K562 (cell line): ENCODE data around the gene PKD2. TPM values are rescaled to one million over a fixed set of nuclear protein-coding genes. Genes with fewer than 3 reads are reported as not detected.

Experiments
- ATAC-seq: fragments of 200-7000 bp; cut with Tn5 transposase; 3 replicates; pipeline ENCODE4 v1.9.1; 2020; ENCODE audit warnings: moderate library complexity
- BruUV-seq: library from RNA; stranded (reverse); fragments of 400-500 nt; replicated peaks from 2 replicates; lab custom pipeline; 2021; lab: Mats Ljungman, UMichigan
- CTCF ChIA-PET: fragments of 300-600 bp; formaldehyde crosslinking; extraction: SDS; loops from one replicate; lab custom pipeline; 2021; ENCODE audit warnings: low intra/inter-chr PET ratio; lab: Yijun Ruan, JAX
- POLR2A ChIA-PET: fragments of 300-600, 350-650 bp; sonication (Branson Sonifier 250); formaldehyde crosslinking; extraction: SDS; loops from one replicate; lab custom pipeline; 2021; ENCODE audit warnings: antibody characterized with exemption, inconsistent platforms; lab: Yijun Ruan, JAX
- DNase-seq, 4 experiments: peaks; one replicate each; pipeline versions ENCODE4 v3.0.0 to v3.0.0-alpha.2; 2011 to 2018; ENCODE audit warnings: low spot score in 3 of 4, mixed read lengths in 3 of 4; ENCODE audit errors: extremely low read depth in 1 of 4
- FAIRE-seq: peaks from 2 replicates; lab custom pipeline; 2011; peaks lifted over from hg19 to GRCh38; lab: Jason Lieb, UNC
- H2AFZ ChIP-seq: 2 replicates; pipeline ENCODE4 v1.6.0; 2011; ENCODE audit warnings: low read depth, low read length, control low read depth, inconsistent platforms
- H3K27ac ChIP-seq: fragments of 200-600 bp; 3 replicates; pipeline ENCODE4 v1.8.0; 2011; ENCODE audit warnings: low read depth, mild to moderate bottlenecking, control low read depth, inconsistent platforms, low read length, moderate library complexity, mixed read lengths; ENCODE audit errors: extremely low read depth
- H3K27me3 ChIP-seq, 2 experiments: fragments of 300-600 bp in 1 of 2; 2 replicates in 1 of 2; 3 replicates in 1 of 2; pipeline versions ENCODE4 v1.6.0 to v1.8.0; 2011; ENCODE audit warnings: inconsistent platforms in 2 of 2, low read length in 2 of 2, mild to moderate bottlenecking in 1 of 2, mixed read lengths in 1 of 2, moderate library complexity in 1 of 2; ENCODE audit not compliant: control insufficient read depth in 2 of 2, insufficient read depth in 2 of 2
- H3K36me3 ChIP-seq: fragments of 300-600 bp; 3 replicates; pipeline ENCODE4 v1.8.0; 2011; ENCODE audit warnings: mild to moderate bottlenecking, low read length, inconsistent platforms; ENCODE audit not compliant: control insufficient read depth, insufficient read depth
- H3K4me1 ChIP-seq, 2 experiments: fragments of 200-600 bp in 1 of 2; replicated peaks in 1 of 2; 2 replicates in 1 of 2; 3 replicates in 1 of 2; pipeline versions ENCODE4 v1.5.1 to v1.8.0; 2011; ENCODE audit warnings: inconsistent platforms in 2 of 2, low read length in 2 of 2, mild to moderate bottlenecking in 1 of 2, mixed read lengths in 1 of 2, moderate library complexity in 1 of 2; ENCODE audit not compliant: control insufficient read depth in 2 of 2, insufficient read depth in 2 of 2
- H3K4me2 ChIP-seq: 2 replicates; pipeline ENCODE4 v1.6.1; 2011; ENCODE audit warnings: low read length, control low read depth, inconsistent platforms, mixed read lengths; ENCODE audit not compliant: insufficient read depth
- H3K4me3 ChIP-seq: fragments of 200-600 bp; sonication (generic), shearing (Covaris generic); 2 replicates; pipeline ENCODE4 v1.5.1; 2016; ENCODE audit warnings: control low read depth, inconsistent platforms
- H3K79me2 ChIP-seq: fragments of 200-600 bp; 3 replicates; pipeline ENCODE4 v1.8.0; 2011; ENCODE audit warnings: low read length, inconsistent platforms; ENCODE audit not compliant: control insufficient read depth, insufficient read depth
- H3K9ac ChIP-seq, 2 experiments: 2 replicates each; pipeline versions ENCODE4 v1.6.0 to v1.6.1; 2011; ENCODE audit warnings: low read depth in 2 of 2, low read length in 2 of 2, control low read depth in 1 of 2, inconsistent platforms in 1 of 2, mild to moderate bottlenecking in 1 of 2, mixed read lengths in 1 of 2; ENCODE audit not compliant: insufficient read depth in 1 of 2
- H3K9me1 ChIP-seq: one replicate; pipeline ENCODE4 v1.6.0; 2011; ENCODE audit warnings: inconsistent platforms, mild to moderate bottlenecking, low read length, moderate library complexity; ENCODE audit not compliant: control insufficient read depth, insufficient read depth
- H3K9me3 ChIP-seq: replicated peaks from 2 replicates; pipeline ENCODE4 v1.5.1; 2011; ENCODE audit warnings: low read depth, low read length, inconsistent platforms; ENCODE audit not compliant: control insufficient read depth, insufficient read depth
- H4K20me1 ChIP-seq: replicated peaks from 2 replicates; pipeline ENCODE4 v1.6.1; 2011; ENCODE audit warnings: low read length, inconsistent platforms, mixed read lengths; ENCODE audit not compliant: control insufficient read depth, insufficient read depth
- E2F3 ChIP-seq: fragments of 250-450 bp; sonication (Bioruptor Pico); IDR thresholded peaks from 2 replicates; pipeline ENCODE4 v1.4.0; 2020; ENCODE audit warnings: mild to moderate bottlenecking
- FUS ChIP-seq: fragments of 200-400 bp; formaldehyde crosslinking; optimal IDR thresholded peaks from 2 replicates; pipeline ENCODE3; 2017; ENCODE audit warnings: low read depth, low read length
- HDAC1 ChIP-seq, 2 experiments: fragments of 450-650 bp; IDR thresholded peaks; 2 replicates each; pipeline ENCODE4 v1.6.1; 2016 to 2017; ENCODE audit warnings: inconsistent platforms in 1 of 2, mild to moderate bottlenecking in 1 of 2, moderate library complexity in 1 of 2
- HNRNPK ChIP-seq: fragments of 200-400 bp; formaldehyde crosslinking; IDR thresholded peaks from one replicate; pipeline ENCODE4 v1.6.1; 2018; ENCODE audit warnings: mild to moderate bottlenecking, low read depth, low read length; ENCODE audit not compliant: poor library complexity, severe bottlenecking
- ILK ChIP-seq: fragments of 450-650 bp; IDR thresholded peaks from 2 replicates; pipeline ENCODE4 v1.6.1; 2016; ENCODE audit warnings: missing genetic modification characterization, low read depth, mild to moderate bottlenecking, missing compliant biosample characterization, moderate library complexity, borderline replicate concordance
- MAX ChIP-seq: sonication (generic); formaldehyde crosslinking; IDR thresholded peaks from 2 replicates; pipeline ENCODE4 v1.9.0; 2022; ENCODE audit warnings: mild to moderate bottlenecking, missing genetic modification reagents
- MECOM ChIP-seq: fragments of 250-450 bp; sonication (Bioruptor Pico); IDR thresholded peaks from 2 replicates; pipeline ENCODE4 v1.8.0; 2022; ENCODE audit warnings: inconsistent platforms
- NEUROD1 ChIP-seq: fragments of 150-350 bp; IDR thresholded peaks from 2 replicates; pipeline ENCODE4 v1.6.1; 2014; ENCODE audit warnings: borderline replicate concordance, low read length, low read depth; ENCODE audit not compliant: partially characterized antibody
- NUFIP1 ChIP-seq: fragments of 450-650 bp; IDR thresholded peaks from 2 replicates; pipeline ENCODE4 v1.6.1; 2018; ENCODE audit not compliant: partially characterized antibody
- POU5F1 ChIP-seq: fragments of 150-350 bp; IDR thresholded peaks from 2 replicates; pipeline ENCODE4 v1.6.1; 2014; ENCODE audit warnings: borderline replicate concordance, low read length, low read depth, mild to moderate bottlenecking; ENCODE audit not compliant: partially characterized antibody
- SMAD2 ChIP-seq: fragments of 150-350 bp; IDR thresholded peaks from 2 replicates; pipeline ENCODE4 v1.6.1; 2014; ENCODE audit warnings: low read depth, mild to moderate bottlenecking, low read length
- SMC3 ChIP-seq: conservative IDR thresholded peaks from 2 replicates; pipeline ENCODE4 v1.6.1; 2011; ENCODE audit warnings: low read depth, low read length, improper control_type of control experiment; ENCODE audit not compliant: insufficient read depth
- SNRNP70 ChIP-seq: fragments of 200-400 bp; formaldehyde crosslinking; optimal IDR thresholded peaks from 2 replicates; pipeline ENCODE3; 2017; ENCODE audit warnings: low read depth, low read length
- ZNF134 ChIP-seq: fragments of 250-450 bp; sonication (Bioruptor Pico); conservative IDR thresholded peaks from 2 replicates; pipeline ENCODE4 v1.4.0; 2020
- ZNF511 ChIP-seq: sonication (generic); formaldehyde crosslinking; IDR thresholded peaks from 2 replicates; pipeline ENCODE4 v1.8.0; 2022; ENCODE audit warnings: mild to moderate bottlenecking, missing genetic modification reagents
- ZNF780A ChIP-seq: fragments of 250-450 bp; sonication (Bioruptor Pico); IDR thresholded peaks from 2 replicates; pipeline ENCODE4 v1.5.0; 2021; ENCODE audit warnings: mild to moderate bottlenecking
- WGBS: fragments of 100-300 bp; shearing (Covaris generic); methylation state at CpG from one replicate; pipeline ENCODE4 v1.1.6; 2016; ENCODE audit warnings: low coverage, mixed read lengths; ENCODE audit not compliant: insufficient coverage; ENCODE audit errors: missing lambda C conversion rate; 5-methylcytosine and 5-hydroxymethylcytosine counted together
- in situ Hi-C: fragments of 300-500 bp; cut with MboI; formaldehyde crosslinking; loops from 4 replicates; pipeline ENCODE4 v1.15.0; 2018; ENCODE audit warnings: inconsistent platforms, mixed read lengths
- intact Hi-C: fragments of 100-400 bp; cut with micrococcal nuclease; formaldehyde crosslinking; loops from 2 replicates; pipeline ENCODE4 v1.14.2; 2022
- polyA plus RNA-seq, 8 experiments: library from polyadenylated mRNA; depleted of rRNA in 4 of 8; stranded (reverse) in 5 of 8; unstranded in 3 of 8; fragments of >200 nt; fragmentation: Nextera tagmentation in 2 of 8; fragmentation: Illumina TruSeq in 1 of 8; extraction: Ambion mirVana in 2 of 8; extraction: Trizol in 1 of 8; gene quantifications; 2 replicates each; pipeline versions ENCODE4 v1.2.1 to v1.2.3, GENCODE V29; 2011 to 2014; ENCODE audit warnings: inconsistent platforms in 1 of 8, missing spikeins in 1 of 8
- total RNA-seq, 7 experiments: library from RNA; depleted of rRNA in 6 of 7; stranded (reverse); fragments of >200 nt in 6 of 7; fragmentation: Illumina TruSeq in 2 of 7; extraction: Trizol in 2 of 7; gene quantifications; 2 replicates each; pipeline versions ENCODE4 v1.2.1 to v1.2.3, GENCODE V29; 2011 to 2021; ENCODE audit warnings: low replicate concordance in 1 of 7

The PKD2 gene
- total and polyA plus RNA-seq, 9 of the 15 experiments (the other 6 are each of a cell fraction or from before 2014, with no cell fraction given): 0.11 to 1.2 (median 0.47) TPM

- Histone ChIP-seq H3K79me2 (no peaks in the 10 kb centered on the region), H2AFZ (no peak overlapping the region), H3K36me3 (no peaks in the 10 kb centered on the region), H3K27me3 (peaks cover 6 to 9% of the 10 kb centered on the region in 2 experiments; a peak in 4 of 5 replicates), H3K4me1 (no peaks in the 10 kb centered on the region), H3K27ac (no peak overlapping the region), H3K4me3 (no peak overlapping the region), H4K20me1 (peaks cover 3% of the 10 kb centered on the region; the same call in 1 of the 2 replicates), H3K4me2 (no peak overlapping the region), H3K9me1 (no peaks in the 10 kb centered on the region), H3K9ac (no peak overlapping the region), H3K9me3 (no peaks in the 10 kb centered on the region)
- ChIA-PET POLR2A (no interaction called here), CTCF (interaction anchor here (1.0 kb wide), 1 partner anchor 28 kb away, joined by 3 read pairs; no protein-coding TSS in a partner anchor)
- in situ Hi-C loops (no loop called here), intact Hi-C loops (no loop called here)
- TF ChIP-seq ZNF780A (CRISPR knock-in tag) (no peak), ZNF134 (CRISPR knock-in tag) (no peak), HNRNPK (no peak), E2F3 (no peak), ILK (tag) (no peak), SMAD2 (no peak), SMC3 (no peak), MAX (CRISPR knock-in tag) (no peak), ZNF511 (CRISPR knock-in tag) (no peak), HDAC1 (IDR thresholded peaks at IDR 0.05) (no peak), NEUROD1 (no peak), FUS (no peak), POU5F1 (no peak), NUFIP1 (no peak), SNRNP70 (no peak), MECOM (CRISPR knock-in tag) (no peak)
- BruUV-seq: no TSS peak
- DNase-seq (no peak), ATAC-seq (no peak), FAIRE-seq (no peak)
- 0% methylated on average over 2 of the region's 3 CpGs for WGBS
Observed at GRCh38 chr4:88001871-88002270, 5.6 kb upstream of the PKD2 start.
